Neural cell (in vitro differentiated cells): ENCODE measurements around the gene DOK7. TPM values are rescaled to one million over a fixed set of nuclear protein-coding genes. Genes with fewer than 3 reads are reported as not detected.

Experiments used
- H2AFZ ChIP-seq: fragments of 200-600, 300-800 bp; sonication (generic), shearing (Covaris generic); 2 replicates; pipeline ENCODE4 v1.6.0; 2014; ENCODE audit warnings: low read depth, mild to moderate bottlenecking, antibody characterized with exemption, low read length, moderate library complexity
- H3F3A ChIP-seq: fragments of 200-600 bp; shearing (Covaris generic); 2 replicates; pipeline ENCODE4 v1.6.1; 2016; ENCODE audit warnings: mild to moderate bottlenecking, moderate library complexity, mixed read lengths, antibody characterized with exemption, low read length; ENCODE audit not compliant: insufficient read depth, poor library complexity, severe bottlenecking
- H3K27ac ChIP-seq: fragments of 200-600, 300-800 bp; sonication (generic), shearing (Covaris generic); 2 replicates; pipeline ENCODE4 v1.5.1; 2014; ENCODE audit warnings: mild to moderate bottlenecking, low read length, moderate library complexity
- H3K27me3 ChIP-seq: fragments of 300-800, 200-600 bp; sonication (generic), shearing (Covaris generic); 2 replicates; pipeline ENCODE4 v1.6.0; 2014; ENCODE audit warnings: mild to moderate bottlenecking, low read depth, low read length, moderate library complexity; ENCODE audit not compliant: insufficient read depth
- H3K36me3 ChIP-seq: fragments of 300-800, 200-600 bp; sonication (generic), shearing (Covaris generic); 2 replicates; pipeline ENCODE4 v1.5.1; 2014; ENCODE audit warnings: mild to moderate bottlenecking, antibody characterized with exemption, low read length, moderate library complexity; ENCODE audit not compliant: insufficient read depth
- H3K4me2 ChIP-seq: fragments of 300-800, 200-600 bp; sonication (generic), shearing (Covaris generic); 2 replicates; pipeline ENCODE4 v1.6.0; 2014; ENCODE audit warnings: mild to moderate bottlenecking, low read length
- H3K4me3 ChIP-seq: fragments of 300-800, 200-600 bp; sonication (generic), shearing (Covaris generic); 2 replicates; pipeline ENCODE4 v1.5.1; 2014; ENCODE audit warnings: mild to moderate bottlenecking, low read length, moderate library complexity
- H3K79me2 ChIP-seq: fragments of 200-600 bp; shearing (Covaris generic); replicated peaks from 2 replicates; pipeline ENCODE4 v1.6.0; 2014; ENCODE audit warnings: mild to moderate bottlenecking, low read length, moderate library complexity; ENCODE audit not compliant: insufficient read depth
- H3K9ac ChIP-seq: fragments of 300-800, 200-600 bp; sonication (generic), shearing (Covaris generic); 2 replicates; pipeline ENCODE4 v1.6.1; 2016; ENCODE audit warnings: mild to moderate bottlenecking, low read length, mixed read lengths
- H3K9me2 ChIP-seq: fragments of 200-600 bp; shearing (Covaris generic); 2 replicates; pipeline ENCODE4 v1.6.1; 2016; ENCODE audit warnings: mild to moderate bottlenecking, low read length, mixed read lengths; ENCODE audit not compliant: insufficient read depth
- H3K9me3 ChIP-seq: fragments of 200-600, 300-800 bp; sonication (generic), shearing (Covaris generic); 2 replicates; pipeline ENCODE4 v1.6.1; 2016; ENCODE audit warnings: mild to moderate bottlenecking, mixed run types, low read length, moderate library complexity, mixed read lengths
- H4K20me1 ChIP-seq: fragments of 200-600 bp; shearing (Covaris generic); 2 replicates; pipeline ENCODE4 v1.6.1; 2016; ENCODE audit warnings: mild to moderate bottlenecking, mixed run types; ENCODE audit not compliant: insufficient read depth
- EP300 ChIP-seq: fragments of 450-650 bp; conservative IDR thresholded peaks from 2 replicates; pipeline ENCODE4 v1.6.1; 2014; ENCODE audit warnings: antibody characterized with exemption, mild to moderate bottlenecking, moderate library complexity; ENCODE audit not compliant: poor library complexity, severe bottlenecking
- EZH2 ChIP-seq: fragments of 200-600, 300-800 bp; shearing (Covaris generic), sonication (generic); IDR thresholded peaks from 2 replicates; pipeline ENCODE4 v1.6.1; 2014; ENCODE audit warnings: antibody characterized with exemption, low read length, borderline replicate concordance, mild to moderate bottlenecking; ENCODE audit not compliant: insufficient read depth, poor library complexity, severe bottlenecking
- MXI1 ChIP-seq: fragments of 450-650 bp; conservative IDR thresholded peaks from 2 replicates; pipeline ENCODE4 v1.6.1; 2014; ENCODE audit warnings: antibody characterized with exemption, mild to moderate bottlenecking; ENCODE audit not compliant: poor library complexity, severe bottlenecking
- POLR2AphosphoS5 ChIP-seq: IDR thresholded peaks from 2 replicates; pipeline ENCODE4 v1.6.1; 2012
- RAD21 ChIP-seq: fragments of 450-650 bp; conservative IDR thresholded peaks from 2 replicates; pipeline ENCODE4 v1.6.1; 2014; ENCODE audit warnings: antibody characterized with exemption, mild to moderate bottlenecking, moderate library complexity
- REST ChIP-seq: IDR thresholded peaks from 2 replicates; pipeline ENCODE4 v1.6.1; 2012; ENCODE audit warnings: borderline replicate concordance
- SMC3 ChIP-seq: fragments of 450-650 bp; conservative IDR thresholded peaks from 2 replicates; pipeline ENCODE4 v1.6.1; 2014; ENCODE audit warnings: antibody characterized with exemption, mild to moderate bottlenecking, moderate library complexity; ENCODE audit not compliant: poor library complexity
- TAF1 ChIP-seq: IDR thresholded peaks from 2 replicates; pipeline ENCODE4 v1.6.1; 2012; ENCODE audit warnings: low read depth
- polyA plus RNA-seq: library from polyadenylated mRNA; depleted of rRNA; stranded (reverse); fragments of >200 nt; gene quantifications from 2 replicates; pipeline ENCODE4 v1.2.3, GENCODE V29; 2014
- TF ChIP-seq, protein P1 (sequence below): fragments of 450-650 bp; IDR thresholded peaks from 2 replicates; pipeline ENCODE4 v1.5.1; 2014; ENCODE audit warnings: antibody characterized with exemption, mild to moderate bottlenecking, moderate library complexity; ENCODE audit not compliant: poor library complexity, severe bottlenecking

The DOK7 gene
- polyA plus RNA-seq, 1 donor from 2014 or later, result 0.66 TPM

DNA sequence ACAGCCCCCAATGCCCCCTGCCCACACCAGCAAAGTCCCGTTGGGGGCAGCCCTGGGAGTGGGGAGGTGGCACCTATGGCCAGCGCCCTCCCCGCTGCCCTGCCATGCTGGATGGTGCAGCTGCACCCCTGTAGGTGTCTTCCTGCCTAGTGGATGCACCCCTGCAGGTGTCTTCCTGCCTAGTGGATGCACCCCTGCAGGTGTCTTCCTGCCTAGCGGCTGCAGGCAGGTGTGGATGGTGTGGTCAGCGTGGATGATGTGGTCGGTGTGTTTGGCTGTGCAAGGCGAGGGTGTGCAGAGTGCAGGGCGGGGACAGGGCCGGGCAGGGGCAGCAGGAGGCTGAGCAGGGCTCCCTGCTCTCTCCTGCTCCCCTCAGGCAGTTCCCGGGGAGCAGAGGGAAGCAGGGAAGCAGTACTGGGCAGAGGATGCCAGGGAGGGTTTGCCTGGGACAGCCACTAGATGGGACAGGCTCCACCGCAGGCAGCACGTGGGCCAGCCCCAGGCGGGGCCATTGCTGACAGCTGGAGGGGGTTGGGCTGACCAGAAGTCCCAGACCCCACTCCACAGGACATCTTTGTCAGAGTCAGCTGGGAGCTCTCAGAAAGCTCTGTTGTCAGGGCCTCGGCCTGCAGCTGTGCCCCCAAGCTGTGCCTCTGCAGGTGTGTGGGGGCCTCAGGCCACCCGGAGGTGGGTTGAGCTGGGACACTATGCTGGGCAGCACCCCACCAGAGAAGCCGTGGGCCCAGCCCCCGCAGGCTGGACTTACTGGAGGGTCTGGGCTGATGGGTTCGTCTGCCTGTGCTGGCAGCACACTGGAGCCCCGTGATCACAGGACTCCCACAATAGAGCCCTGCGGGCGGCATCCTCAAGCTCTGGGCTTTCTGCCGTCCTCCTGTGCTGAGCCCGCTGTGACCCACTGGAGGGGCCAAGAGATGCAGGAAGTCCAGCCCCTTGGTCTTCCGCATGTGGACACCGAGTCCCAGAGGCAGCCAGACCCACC lies 23.7 kb downstream of the DOK7 start:
- TF ChIP-seq, protein P1, sequence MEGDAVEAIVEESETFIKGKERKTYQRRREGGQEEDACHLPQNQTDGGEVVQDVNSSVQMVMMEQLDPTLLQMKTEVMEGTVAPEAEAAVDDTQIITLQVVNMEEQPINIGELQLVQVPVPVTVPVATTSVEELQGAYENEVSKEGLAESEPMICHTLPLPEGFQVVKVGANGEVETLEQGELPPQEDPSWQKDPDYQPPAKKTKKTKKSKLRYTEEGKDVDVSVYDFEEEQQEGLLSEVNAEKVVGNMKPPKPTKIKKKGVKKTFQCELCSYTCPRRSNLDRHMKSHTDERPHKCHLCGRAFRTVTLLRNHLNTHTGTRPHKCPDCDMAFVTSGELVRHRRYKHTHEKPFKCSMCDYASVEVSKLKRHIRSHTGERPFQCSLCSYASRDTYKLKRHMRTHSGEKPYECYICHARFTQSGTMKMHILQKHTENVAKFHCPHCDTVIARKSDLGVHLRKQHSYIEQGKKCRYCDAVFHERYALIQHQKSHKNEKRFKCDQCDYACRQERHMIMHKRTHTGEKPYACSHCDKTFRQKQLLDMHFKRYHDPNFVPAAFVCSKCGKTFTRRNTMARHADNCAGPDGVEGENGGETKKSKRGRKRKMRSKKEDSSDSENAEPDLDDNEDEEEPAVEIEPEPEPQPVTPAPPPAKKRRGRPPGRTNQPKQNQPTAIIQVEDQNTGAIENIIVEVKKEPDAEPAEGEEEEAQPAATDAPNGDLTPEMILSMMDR, result no peak
- no peak for TF ChIP-seq REST
- TF ChIP-seq MXI1, result no peak
- no peak for TF ChIP-seq TAF1
- no peak for TF ChIP-seq POLR2AphosphoS5
- no peak for TF ChIP-seq EP300
- TF ChIP-seq SMC3, result no peak
- TF ChIP-seq RAD21, result no peak
- TF ChIP-seq EZH2, result no peak
- Histone ChIP-seq H3K4me3 (no peak overlapping the region), H3K4me2 (no peak overlapping the region), H3K9me3 (no peaks in the 10 kb centered on the region), H3K36me3 (no peaks in the 10 kb centered on the region), H3K27me3 (no peaks in the 10 kb centered on the region), H2AFZ (no peak overlapping the region), H3F3A (no peaks in the 10 kb centered on the region), H3K9me2 (no peaks in the 10 kb centered on the region), H4K20me1 (no peaks in the 10 kb centered on the region), H3K9ac (peak overlapping the region; percentile 3), H3K79me2 (no peaks in the 10 kb centered on the region), H3K27ac (no peak overlapping the region)

- no peaks in the 10 kb centered on the region for H4K20me1 ChIP-seq
- H3K27ac ChIP-seq, result no peak overlapping the region
- no peaks in the 10 kb centered on the region for H3K9me3 ChIP-seq
- H3K27me3 ChIP-seq, result no peaks in the 10 kb centered on the region
- no peak overlapping the region for H3K9ac ChIP-seq
- TF ChIP-seq EZH2, result no peak
- no peak for TF ChIP-seq EP300
- no peak for TF ChIP-seq POLR2AphosphoS5
- no peak for TF ChIP-seq MXI1
- TF ChIP-seq REST, result no peak
- TF ChIP-seq TAF1, result no peak
- TF ChIP-seq, protein P1, result no peak
- no peak for TF ChIP-seq SMC3
- TF ChIP-seq RAD21, result no peak
- H2AFZ ChIP-seq, result no peak overlapping the region
- H3K79me2 ChIP-seq, result no peaks in the 10 kb centered on the region
- no peaks in the 10 kb centered on the region for H3F3A ChIP-seq
- H3K4me2 ChIP-seq, result no peak overlapping the region
- no peak overlapping the region for H3K4me3 ChIP-seq
- H3K36me3 ChIP-seq, result no peaks in the 10 kb centered on the region
- no peaks in the 10 kb centered on the region for H3K9me2 ChIP-seq
Observed at GRCh38 chr4:3487861-3488260, 24.8 kb downstream of the DOK7 start.
